H1 (cell line): ENCODE measurements around the gene PMFBP1. TPM values are rescaled to one million over a fixed set of nuclear protein-coding genes. Genes with fewer than 3 reads are reported as not detected.

Source experiments
- CREB1 ChIP-seq: IDR thresholded peaks from 2 replicates; pipeline ENCODE4 v1.6.1; 2012; ENCODE audit warnings: inconsistent platforms
- MAFK ChIP-seq: IDR thresholded peaks from 2 replicates; pipeline ENCODE4 v1.6.1; 2012; ENCODE audit warnings: low read depth, mild to moderate bottlenecking, improper control_type of control experiment, low read length
- SRF ChIP-seq: IDR thresholded peaks from 2 replicates; pipeline ENCODE4 v1.6.1; 2011; ENCODE audit warnings: mild to moderate bottlenecking, low read depth, low read length, moderate library complexity
- polyA plus RNA-seq, 7 experiments: library from polyadenylated mRNA; depleted of rRNA in 3 of 7; stranded (reverse) in 5 of 7; unstranded in 2 of 7; fragments of >200 nt in 5 of 7; fragments of 200-250 nt in 2 of 7; gene quantifications; 1 replicate in 5 of 7; 2 replicates in 1 of 7; 4 replicates in 1 of 7; pipeline versions ENCODE4 v1.2.1 to v1.2.3, GENCODE V29; 2011 to 2013; ENCODE audit warnings: missing spikeins in 2 of 7, mixed read lengths in 2 of 7
- total RNA-seq: library from RNA; stranded (reverse); fragmentation: NEBNext Ultra II Directional; extraction: Animal tissue kit (Norgen Biotek cat#: 25700); gene quantifications from 2 replicates; pipeline ENCODE4 v1.2.1, GENCODE V29; 2021
- TF ChIP-seq, protein P1 (sequence below): IDR thresholded peaks from 2 replicates; pipeline ENCODE4 v1.6.1; 2011; ENCODE audit warnings: low read depth, mild to moderate bottlenecking, low read length; ENCODE audit not compliant: insufficient read depth

The PMFBP1 gene
- total and polyA plus RNA-seq, 2 of the 8 experiments (the other 6 are each of a cell fraction or from before 2014, with no cell fraction given): 0.32 to 1.6 TPM

DNA sequence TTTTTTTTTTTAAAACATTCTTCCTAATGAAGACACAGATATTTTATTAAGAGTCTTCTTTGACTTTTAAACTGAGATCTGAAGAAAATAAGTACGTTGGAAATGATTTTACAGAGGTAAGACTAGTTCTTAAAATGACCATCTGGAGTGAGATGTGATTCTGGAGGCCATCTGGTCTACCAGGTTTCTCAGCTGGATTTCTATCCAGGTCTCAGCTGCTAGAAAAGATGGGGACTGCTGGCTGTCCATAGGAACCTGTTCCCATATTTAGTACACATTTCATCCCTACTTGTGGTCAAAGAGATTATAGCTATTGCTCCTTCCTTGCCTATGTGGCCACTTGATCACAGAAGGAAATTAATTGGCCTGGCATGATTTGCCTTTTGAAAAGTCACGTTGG, 12.2 kb downstream of the PMFBP1 start (continued):
- TF ChIP-seq SRF (no peak), CREB1 (no peak), MAFK (no peak)
- TF ChIP-seq, protein P1, sequence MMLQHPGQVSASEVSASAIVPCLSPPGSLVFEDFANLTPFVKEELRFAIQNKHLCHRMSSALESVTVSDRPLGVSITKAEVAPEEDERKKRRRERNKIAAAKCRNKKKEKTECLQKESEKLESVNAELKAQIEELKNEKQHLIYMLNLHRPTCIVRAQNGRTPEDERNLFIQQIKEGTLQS: no peak
